ENCODE results near the gene MTIF2. TPM values are rescaled to one million over a fixed set of nuclear protein-coding genes. Genes with fewer than 3 reads are reported as not detected.

Gene MTIF2
- total and polyA plus RNA-seq, 2 experiments from 2014 or later: 17.4 to 30.2 TPM

GRCh38 chr2:55232863-55233657 is 36.0 kb downstream of the MTIF2 start:
- peak; percentile 48 for DNase-seq (ENCODE audit: low spot score)
- peak overlapping the region; percentile 70 for H2AFZ ChIP-seq
- H3K4me3 ChIP-seq: peak overlapping the region; percentile 78
- 5% methylated on average over 33 of the region's 33 CpGs for WGBS (ENCODE audit: low lambda C conversion rate, missing lambda C conversion rate)
- no peaks in the 10 kb centered on the region for H3K36me3 ChIP-seq (replicated peaks; ENCODE audit: insufficient read depth, low read depth)
- H3K27ac ChIP-seq: peak overlapping the region; percentile 97
- TF ChIP-seq CTCF (IDR thresholded peaks at IDR 0.05; ENCODE audit: poor library complexity) (no peak), EZH2 (IDR thresholded peaks at IDR 0.05; ENCODE audit: borderline replicate concordance) (no peak), EZH2phosphoT487 (IDR thresholded peaks at IDR 0.05; ENCODE audit: low read depth, severe bottlenecking, unreplicated experiment) (no peak)
- H3K79me2 ChIP-seq: peaks cover 57% of the 10 kb centered on the region
- no peaks in the 10 kb centered on the region for H3K9me2 ChIP-seq (replicated peaks; ENCODE audit: insufficient read depth)
- H3K4me2 ChIP-seq: peak overlapping the region; percentile 91
- no peaks in the 10 kb centered on the region for H3K27me3 ChIP-seq
- H4K20me1 ChIP-seq (ENCODE audit: insufficient read depth, poor library complexity, severe bottlenecking): peaks cover 13% of the 10 kb centered on the region
- H3K9me3 ChIP-seq (ENCODE audit: low read depth): no peaks in the 10 kb centered on the region
- H3K4me1 ChIP-seq (ENCODE audit: insufficient read depth): peaks cover 14% of the 10 kb centered on the region

- TF ChIP-seq EZH2phosphoT487 (IDR thresholded peaks at IDR 0.05; ENCODE audit: low read depth, severe bottlenecking, unreplicated experiment) (no peak), CTCF (IDR thresholded peaks at IDR 0.05; ENCODE audit: poor library complexity) (no peak), EZH2 (IDR thresholded peaks at IDR 0.05; ENCODE audit: borderline replicate concordance) (no peak)
- Histone ChIP-seq H3K4me2 (peak within 1 kb of the TSS; percentile 91), H2AFZ (peak within 1 kb of the TSS; percentile 79), H3K9me3 (ENCODE audit: low read depth) (no peaks in the 10 kb centered on the region), H3K27ac (peak within 1 kb of the TSS; percentile 97), H3K9me2 (replicated peaks; ENCODE audit: insufficient read depth) (no peaks in the 10 kb centered on the region), H3K79me2 (peaks cover 64% of the 10 kb centered on the region), H3K27me3 (no peaks in the 10 kb centered on the region), H4K20me1 (ENCODE audit: insufficient read depth, poor library complexity, severe bottlenecking) (peaks cover 13% of the 10 kb centered on the region), H3K36me3 (replicated peaks; ENCODE audit: insufficient read depth, low read depth) (no peaks in the 10 kb centered on the region), H3K4me1 (ENCODE audit: insufficient read depth) (peaks cover 14% of the 10 kb centered on the region), H3K4me3 (peak within 1 kb of the TSS; percentile 78)
- DNase-seq (ENCODE audit: low spot score): peak; percentile 94
- 2% methylated on average over 35 of the region's 37 CpGs for WGBS (ENCODE audit: low lambda C conversion rate, missing lambda C conversion rate)
Measured at GRCh38 chr2:55232084-55232862, 36.8 kb downstream of the MTIF2 start, which contains the start of the genes CLHC1 and RPS27A. Gene CLHC1 (minus strand): TSS chr2:55232293. CDS start chr2:55222411, 9,882 bp downstream. Gene RPS27A (plus strand): TSS chr2:55232688. CDS start chr2:55232825, 137 bp downstream.

GRCh38 chr2:55231546-55232083 is 37.4 kb downstream of the MTIF2 start:
- peaks cover 14% of the 10 kb centered on the region for H3K4me1 ChIP-seq (ENCODE audit: insufficient read depth)
- H3K4me2 ChIP-seq: peak overlapping the region; percentile 86
- H3K4me3 ChIP-seq: peak overlapping the region; percentile 22
- no peaks in the 10 kb centered on the region for H3K27me3 ChIP-seq
- H3K9me2 ChIP-seq (replicated peaks; ENCODE audit: insufficient read depth): no peaks in the 10 kb centered on the region
- peaks cover 13% of the 10 kb centered on the region for H4K20me1 ChIP-seq (ENCODE audit: insufficient read depth, poor library complexity, severe bottlenecking)
- H3K27ac ChIP-seq: peak overlapping the region; percentile 97
- 7% methylated on average over 13 of the region's 13 CpGs for WGBS (ENCODE audit: low lambda C conversion rate, missing lambda C conversion rate)
- H3K36me3 ChIP-seq (replicated peaks; ENCODE audit: insufficient read depth, low read depth): no peaks in the 10 kb centered on the region
- no peaks in the 10 kb centered on the region for H3K9me3 ChIP-seq (ENCODE audit: low read depth)
- peaks cover 70% of the 10 kb centered on the region for H3K79me2 ChIP-seq
- H2AFZ ChIP-seq: peak overlapping the region; percentile 79
- no peak for DNase-seq (ENCODE audit: low spot score)
- no peak for TF ChIP-seq CTCF (IDR thresholded peaks at IDR 0.05; ENCODE audit: poor library complexity)
- TF ChIP-seq EZH2phosphoT487 (IDR thresholded peaks at IDR 0.05; ENCODE audit: low read depth, severe bottlenecking, unreplicated experiment): no peak
- no peak for TF ChIP-seq EZH2 (IDR thresholded peaks at IDR 0.05; ENCODE audit: borderline replicate concordance)
